Ureter (tissue), 1 donor: ENCODE results near the gene C3. TPM values are rescaled to one million over a fixed set of nuclear protein-coding genes. Genes with fewer than 3 reads are reported as not detected.

ENCODE experiments used
- total RNA-seq: library from RNA; stranded (reverse); gene quantifications from one replicate; pipeline ENCODE4 v1.2.4, GENCODE V29; 2023
- donor health status: DM: yes; HTN: yes; CAD: no.

C3 gene
- total RNA-seq, 1 donor from 2014 or later = 718 TPM

Other genes starting within 250 kb of the C3 start
- gene DENND1C, start 238.9 kb downstream of the C3 start, total RNA-seq = 3.1 TPM
- gene TUBB4A, start 218.3 kb downstream of the C3 start, total RNA-seq = 1.2 TPM
- gene TNFSF9, start 189.6 kb downstream of the C3 start, total RNA-seq = 0.75 TPM
- gene CD70, start 129.5 kb downstream of the C3 start, total RNA-seq = not detected
- 2.8 TPM for gene TNFSF14, start 50.5 kb downstream of the C3 start, total RNA-seq
- 74.0 TPM for gene GPR108, start 16.9 kb upstream of the C3 start, total RNA-seq
- 86.0 TPM for gene TRIP10, start 19.0 kb upstream of the C3 start, total RNA-seq
- gene SH2D3A, start 46.8 kb upstream of the C3 start, total RNA-seq = 68.7 TPM
- gene VAV1, start 52.1 kb upstream of the C3 start, total RNA-seq = 12.1 TPM
- 0.36 TPM for gene ADGRE1, start 166.9 kb upstream of the C3 start, total RNA-seq